Cardiac fibroblast (primary cell): ENCODE measurements around the gene ZNF331.

Experiments
- DNase-seq, 2 donors: peaks; one replicate each; pipeline versions ENCODE4 v3.0.0 to v3.0.0-alpha.2; 2010; ENCODE audit warnings: low read depth in 2 of 2
- H3K4me3 ChIP-seq, 2 donors: replicated peaks in 1 of 2; 1 replicate in 1 of 2; 2 replicates in 1 of 2; pipeline ENCODE4 v1.5.1; 2011; ENCODE audit warnings: low read depth in 2 of 2, low read length in 2 of 2, mild to moderate bottlenecking in 2 of 2, moderate library complexity in 1 of 2
- TF ChIP-seq, protein P1 (sequence below): IDR thresholded peaks from one replicate; pipeline ENCODE4 v1.5.1; 2011; ENCODE audit warnings: low read depth, mild to moderate bottlenecking, low read length, inconsistent platforms

The ZNF331 gene

DNA sequence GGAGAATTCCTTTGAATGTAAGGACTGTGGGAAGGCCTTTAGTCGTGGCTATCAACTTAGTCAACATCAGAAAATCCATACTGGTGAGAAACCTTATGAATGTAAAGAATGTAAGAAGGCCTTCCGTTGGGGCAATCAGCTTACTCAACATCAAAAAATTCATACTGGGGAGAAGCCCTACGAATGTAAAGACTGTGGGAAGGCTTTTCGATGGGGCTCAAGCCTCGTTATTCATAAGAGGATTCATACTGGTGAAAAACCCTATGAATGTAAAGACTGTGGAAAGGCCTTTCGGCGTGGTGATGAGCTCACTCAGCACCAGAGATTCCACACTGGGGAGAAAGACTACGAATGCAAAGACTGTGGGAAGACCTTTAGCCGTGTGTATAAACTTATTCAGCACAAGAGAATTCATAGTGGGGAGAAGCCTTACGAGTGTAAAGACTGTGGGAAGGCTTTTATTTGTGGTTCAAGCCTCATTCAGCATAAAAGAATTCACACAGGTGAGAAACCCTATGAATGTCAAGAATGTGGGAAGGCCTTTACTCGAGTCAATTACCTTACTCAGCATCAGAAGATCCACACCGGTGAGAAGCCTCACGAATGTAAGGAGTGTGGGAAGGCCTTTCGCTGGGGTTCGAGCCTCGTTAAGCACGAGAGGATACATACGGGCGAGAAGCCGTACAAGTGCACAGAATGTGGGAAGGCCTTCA is 39.2 kb downstream of the ZNF331 start:
- H3K4me3 ChIP-seq = no peak overlapping the region
- no peak for DNase-seq
- TF ChIP-seq, protein P1, sequence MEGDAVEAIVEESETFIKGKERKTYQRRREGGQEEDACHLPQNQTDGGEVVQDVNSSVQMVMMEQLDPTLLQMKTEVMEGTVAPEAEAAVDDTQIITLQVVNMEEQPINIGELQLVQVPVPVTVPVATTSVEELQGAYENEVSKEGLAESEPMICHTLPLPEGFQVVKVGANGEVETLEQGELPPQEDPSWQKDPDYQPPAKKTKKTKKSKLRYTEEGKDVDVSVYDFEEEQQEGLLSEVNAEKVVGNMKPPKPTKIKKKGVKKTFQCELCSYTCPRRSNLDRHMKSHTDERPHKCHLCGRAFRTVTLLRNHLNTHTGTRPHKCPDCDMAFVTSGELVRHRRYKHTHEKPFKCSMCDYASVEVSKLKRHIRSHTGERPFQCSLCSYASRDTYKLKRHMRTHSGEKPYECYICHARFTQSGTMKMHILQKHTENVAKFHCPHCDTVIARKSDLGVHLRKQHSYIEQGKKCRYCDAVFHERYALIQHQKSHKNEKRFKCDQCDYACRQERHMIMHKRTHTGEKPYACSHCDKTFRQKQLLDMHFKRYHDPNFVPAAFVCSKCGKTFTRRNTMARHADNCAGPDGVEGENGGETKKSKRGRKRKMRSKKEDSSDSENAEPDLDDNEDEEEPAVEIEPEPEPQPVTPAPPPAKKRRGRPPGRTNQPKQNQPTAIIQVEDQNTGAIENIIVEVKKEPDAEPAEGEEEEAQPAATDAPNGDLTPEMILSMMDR = no peak

DNA sequence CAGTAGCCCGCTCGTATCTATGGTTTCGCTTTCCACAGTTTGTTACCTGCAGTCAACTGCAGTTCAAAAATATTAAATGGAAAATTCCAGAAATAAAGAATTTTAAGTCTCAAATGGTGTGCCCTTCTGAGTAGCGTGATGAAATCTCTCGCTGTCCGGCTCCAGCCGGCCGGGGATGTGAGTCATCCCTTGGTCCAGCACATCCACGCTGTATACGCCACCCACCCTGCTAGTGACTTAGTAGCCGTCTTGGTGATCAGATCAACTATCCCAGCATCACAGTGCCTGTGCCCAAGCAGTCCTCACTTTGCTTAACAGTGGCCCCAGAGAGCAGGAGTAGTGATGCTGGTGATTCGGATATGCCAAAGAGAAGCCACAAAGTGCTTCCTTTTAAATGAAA is 40.0 kb downstream of the ZNF331 start:
- H3K4me3 ChIP-seq = no peak overlapping the region
- TF ChIP-seq, protein P1 = no peak
- DNase-seq = no peak

DNA sequence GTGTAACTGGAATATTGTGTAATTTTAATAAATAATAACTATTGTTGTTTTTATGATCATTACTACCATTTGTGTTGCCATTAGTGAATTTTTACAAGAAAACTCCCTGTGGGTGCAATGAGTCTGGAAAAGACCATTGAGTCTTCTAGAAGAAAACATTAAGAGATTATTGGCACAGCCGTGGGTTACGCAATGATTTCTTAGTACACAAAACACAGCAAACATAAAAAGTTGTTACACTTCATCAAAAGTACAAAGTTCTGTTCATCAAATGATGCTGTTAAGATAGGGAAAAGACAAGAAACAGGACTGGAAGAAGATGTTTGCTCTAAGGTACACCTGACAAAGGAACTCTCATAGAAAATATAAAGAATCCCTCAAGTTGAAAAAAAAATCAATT is 41.6 kb downstream of the ZNF331 start:
- TF ChIP-seq, protein P1 = no peak
- no peak overlapping the region for H3K4me3 ChIP-seq
- DNase-seq = no peak

DNA sequence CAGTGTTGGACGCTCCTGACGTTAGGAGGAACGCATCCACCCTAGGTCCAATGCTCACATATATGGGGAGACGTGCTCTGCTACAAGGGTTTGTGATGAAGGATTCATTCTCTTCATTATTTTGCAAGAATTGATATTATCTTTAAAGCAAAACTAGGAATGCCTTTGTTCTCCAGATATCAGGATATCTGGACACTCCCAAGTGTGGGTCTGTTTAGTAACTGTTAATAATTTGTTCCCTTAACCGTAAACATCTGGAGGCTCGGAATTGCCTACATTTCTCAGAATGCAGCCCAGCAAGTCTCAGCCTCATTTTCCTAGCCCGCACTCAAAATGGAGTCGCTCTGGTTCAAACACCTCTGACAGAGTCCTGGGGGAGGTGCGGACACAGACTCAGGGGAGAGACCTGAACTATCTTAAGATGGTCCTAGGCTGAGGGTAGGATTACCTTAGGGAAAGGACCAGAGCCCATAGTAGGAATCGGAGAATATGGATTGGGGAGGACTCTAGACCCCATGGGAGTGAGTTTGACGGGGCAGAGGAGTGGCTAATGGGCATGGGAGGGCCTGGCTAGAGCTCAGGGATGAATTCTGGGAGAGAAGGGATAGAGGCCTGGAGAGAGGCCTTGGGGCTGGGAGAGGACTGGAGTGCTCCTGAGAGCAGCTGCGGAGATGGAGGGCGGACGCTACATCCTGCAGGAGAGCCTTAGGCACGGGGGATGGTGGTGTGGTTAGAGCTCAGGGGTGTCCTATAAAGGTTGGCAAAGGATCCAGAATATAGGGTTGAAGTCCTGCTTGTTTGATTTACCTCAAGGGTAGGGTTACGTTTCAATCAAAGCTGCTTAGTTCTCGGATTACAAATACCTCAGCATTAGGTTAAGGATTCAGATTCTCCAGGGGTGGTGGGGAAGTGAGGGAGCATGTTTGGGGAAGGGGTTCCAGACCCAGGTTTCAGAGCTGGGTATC is 43.2 kb downstream of the ZNF331 start:
- TF ChIP-seq, protein P1 = no peak
- no peak for DNase-seq
- H3K4me3 ChIP-seq = no peak overlapping the region

DNA sequence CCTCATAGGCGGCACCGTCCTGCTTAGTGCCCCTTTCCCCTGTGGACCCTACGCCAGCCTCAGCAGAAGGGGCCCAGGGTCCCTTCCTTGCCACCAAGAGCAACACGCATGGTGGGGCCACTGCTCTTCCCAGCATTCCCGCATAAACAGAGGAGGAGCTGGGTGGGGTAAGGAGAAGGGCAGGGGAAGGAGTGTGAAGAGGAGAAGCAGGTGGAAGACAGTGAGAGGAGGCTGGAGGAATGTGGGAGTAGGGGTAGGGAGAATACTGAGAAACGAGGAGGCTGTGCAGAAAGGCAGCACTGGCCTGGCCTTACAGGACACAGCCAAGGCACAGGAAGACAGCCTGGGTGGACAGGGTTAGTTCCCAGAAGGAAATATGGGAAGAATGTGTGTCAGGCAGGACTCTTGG is 43.9 kb downstream of the ZNF331 start:
- no peak for DNase-seq
- TF ChIP-seq, protein P1 = no peak
- H3K4me3 ChIP-seq = no peak overlapping the region

DNA sequence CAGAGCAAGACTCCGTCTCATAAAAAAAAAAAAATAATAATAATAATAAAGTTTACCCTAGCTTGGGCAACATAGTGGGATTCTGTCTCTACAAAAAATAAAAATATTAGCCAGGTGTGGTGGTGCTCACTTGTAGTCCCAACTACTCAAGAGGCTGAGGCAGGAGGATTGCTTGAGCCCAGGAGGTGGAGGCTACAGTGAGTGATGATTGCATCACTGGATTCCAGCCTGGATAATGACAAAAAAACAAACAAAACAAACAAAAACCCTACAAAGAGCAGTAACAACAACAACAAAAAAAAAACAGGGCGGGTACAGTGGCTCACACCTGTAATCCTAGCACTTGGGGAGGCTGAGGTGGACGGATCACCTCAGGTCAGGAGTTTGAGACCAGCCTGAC is 45.2 kb downstream of the ZNF331 start:
- H3K4me3 ChIP-seq = no peak overlapping the region
- TF ChIP-seq, protein P1 = no peak
- DNase-seq = no peak
